DND-41 (cell line): ENCODE results near the gene HDAC10.

Experiments used
- CTCF ChIP-seq: IDR thresholded peaks from 2 replicates; pipeline ENCODE4 v1.5.1; 2012; ENCODE audit warnings: borderline replicate concordance, low read length, moderate library complexity, mild to moderate bottlenecking; ENCODE audit not compliant: poor library complexity, severe bottlenecking; ENCODE audit errors: extremely low read depth
- EZH2 ChIP-seq: IDR thresholded peaks from 3 replicates; pipeline ENCODE4 v1.6.1; 2012; ENCODE audit warnings: borderline replicate concordance, low read depth, mild to moderate bottlenecking, moderate library complexity, low read length, inconsistent platforms; ENCODE audit not compliant: severe bottlenecking

DNA sequence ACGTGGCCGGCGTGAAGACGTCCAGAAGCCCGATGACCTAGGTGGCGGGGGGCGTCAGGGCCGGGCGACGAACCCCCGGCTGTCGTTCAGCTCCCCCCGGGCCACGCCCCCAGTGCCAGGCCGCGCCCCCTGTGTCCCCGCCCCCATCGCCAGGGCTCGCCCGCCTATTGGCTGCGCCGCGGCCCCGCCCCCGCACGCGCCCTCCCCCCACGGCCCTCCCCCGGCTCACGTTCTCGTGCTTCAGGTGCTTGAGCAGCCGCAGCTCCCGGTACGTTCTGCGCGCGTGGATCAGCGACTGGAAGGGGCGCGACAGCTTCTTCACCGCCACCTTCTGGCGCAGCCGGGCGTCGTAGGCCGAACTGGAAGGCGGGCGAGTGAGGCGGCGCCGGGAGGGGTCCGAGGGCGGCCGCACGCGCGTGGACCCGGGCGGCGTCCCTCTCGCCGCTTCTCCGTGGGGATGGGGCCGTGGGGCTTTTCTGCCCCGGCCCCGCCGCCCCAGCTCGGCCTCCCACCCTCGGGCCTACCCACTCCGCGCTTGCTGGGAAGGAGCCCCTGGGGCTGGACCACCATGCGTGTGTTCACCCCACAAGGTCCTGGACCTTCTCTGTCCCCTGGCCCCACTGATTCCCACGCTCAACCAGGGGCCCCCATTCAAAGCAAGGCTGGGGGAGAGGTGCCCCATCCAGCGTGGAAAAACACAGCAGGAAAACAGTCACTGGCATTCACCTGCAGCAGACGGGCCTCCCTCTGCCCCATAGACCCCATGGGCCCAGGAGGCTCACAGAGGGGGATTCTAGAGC is 16.7 kb upstream of the HDAC10 start:
- TF ChIP-seq CTCF (no peak), EZH2 (no peak)
